ENCODE results near the gene DLK1. TPM values are rescaled to one million over a fixed set of nuclear protein-coding genes. Genes with fewer than 3 reads are reported as not detected.

The DLK1 gene
- total RNA-seq, 6 experiments from 2014 or later = 1.7 to 13.4 (median 3.8) TPM; not detected in 3

- TF ChIP-seq POLR2A (IDR thresholded peaks at IDR 0.05) = no peak
- TF ChIP-seq CTCF (IDR thresholded peaks at IDR 0.05) = no peak
- Histone ChIP-seq H3K4me3 (no peak overlapping the region), H3K36me3 (no peaks in the 10 kb centered on the region), H3K27ac (no peak overlapping the region), H3K9me3 (no peaks in the 10 kb centered on the region), H3K4me1 (no peaks in the 10 kb centered on the region), H3K27me3 (no peaks in the 10 kb centered on the region)
- 44% methylated on average over 1 of the region's 1 CpG for WGBS (ENCODE audit: insufficient coverage, low coverage, low lambda C conversion rate, missing lambda C conversion rate)
- DNase-seq (no peak), ATAC-seq (no peak)
- intact Hi-C loops (cut with DNase I) = no loop called here
These were observed 27.3 kb downstream of the DLK1 start for GRCh38 chr14:100754020-100754419.

DNA sequence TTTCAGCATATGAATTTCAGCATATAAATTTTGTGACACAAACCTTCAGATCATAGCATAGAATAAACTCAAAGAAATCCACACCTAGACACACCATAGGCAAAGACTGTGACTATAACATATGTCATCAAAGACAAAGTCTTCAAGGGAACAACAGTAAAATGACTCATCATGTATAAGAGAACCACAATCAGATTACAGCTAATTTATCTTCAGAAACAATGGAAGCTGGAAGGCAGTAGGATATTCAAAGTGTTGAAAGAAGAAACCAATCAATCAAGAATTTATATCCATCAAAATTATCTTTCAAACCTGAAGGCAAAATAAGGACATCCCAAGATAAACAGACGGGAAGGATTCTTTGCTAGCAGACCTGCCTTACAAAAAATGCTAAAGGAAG is 29.0 kb downstream of the DLK1 start:
- TF ChIP-seq CTCF (IDR thresholded peaks at IDR 0.05) (no peak), POLR2A (IDR thresholded peaks at IDR 0.05) (no peak)
- ATAC-seq = no peak

GRCh38 chr14:100761481-100761880 is 34.8 kb downstream of the DLK1 start:
- no peaks in the 10 kb centered on the region for H3K4me1 ChIP-seq
- no peaks in the 10 kb centered on the region for H3K27me3 ChIP-seq
- H3K4me3 ChIP-seq = no peak overlapping the region
- DNase-seq (no peak), ATAC-seq (peak in 1 of 4 donors; percentile 15)
- H3K36me3 ChIP-seq = no peaks in the 10 kb centered on the region
- 65% methylated on average over 3 of the region's 3 CpGs for WGBS (ENCODE audit: insufficient coverage, low coverage, low lambda C conversion rate, missing lambda C conversion rate)
- H3K9me3 ChIP-seq = no peaks in the 10 kb centered on the region
- H3K27ac ChIP-seq = no peak overlapping the region
- intact Hi-C loops (cut with DNase I) = no loop called here
- TF ChIP-seq CTCF (IDR thresholded peaks at IDR 0.05) (no peak), POLR2A (IDR thresholded peaks at IDR 0.05) (no peak)

More for the DNA sequence above, 29.0 kb downstream of the DLK1 start:
- H3K36me3 ChIP-seq = no peaks in the 10 kb centered on the region
- no peaks in the 10 kb centered on the region for H3K4me1 ChIP-seq
- H3K27me3 ChIP-seq = no peaks in the 10 kb centered on the region
- intact Hi-C loops (cut with DNase I) = no loop called here
- WGBS (ENCODE audit: insufficient coverage, low coverage, low lambda C conversion rate, missing lambda C conversion rate) = 69% methylated on average over 1 of the region's 1 CpG
- no peak overlapping the region for H3K27ac ChIP-seq
- DNase-seq = no peak
- no peaks in the 10 kb centered on the region for H3K9me3 ChIP-seq
- no peak overlapping the region for H3K4me3 ChIP-seq

DNA sequence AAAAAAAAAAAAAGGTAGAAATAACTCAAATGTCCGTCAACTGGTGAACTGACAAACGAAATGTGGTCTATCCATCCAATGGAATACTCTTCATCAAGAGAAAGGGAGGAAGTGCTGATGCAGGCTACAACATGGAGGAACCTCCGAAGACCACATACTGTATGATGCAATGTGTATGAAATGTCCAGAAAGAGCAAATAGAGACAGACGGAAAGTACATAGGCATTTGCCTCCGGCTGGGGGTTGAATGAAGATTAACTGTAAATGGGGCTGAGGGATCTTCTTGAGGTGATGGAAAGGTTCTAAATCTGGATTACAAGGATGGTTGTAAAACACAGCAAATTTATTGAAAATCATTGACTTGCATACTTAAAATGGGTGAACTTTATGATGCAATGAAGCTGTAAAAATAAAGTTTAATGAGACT is 35.4 kb downstream of the DLK1 start:
- TF ChIP-seq CTCF (IDR thresholded peaks at IDR 0.05) = no peak
- TF ChIP-seq POLR2A (IDR thresholded peaks at IDR 0.05) = no peak
- 44% methylated on average over 5 of the region's 5 CpGs for WGBS (ENCODE audit: insufficient coverage, low coverage, low lambda C conversion rate, missing lambda C conversion rate)
- intact Hi-C loops (cut with DNase I) = no loop called here
- Histone ChIP-seq H3K9me3 (no peaks in the 10 kb centered on the region), H3K36me3 (no peaks in the 10 kb centered on the region), H3K27me3 (no peaks in the 10 kb centered on the region), H3K4me3 (no peak overlapping the region), H3K27ac (no peak overlapping the region), H3K4me1 (no peaks in the 10 kb centered on the region)
- ATAC-seq = no peak
- DNase-seq = no peak

GRCh38 chr14:100762901-100763300 is 36.2 kb downstream of the DLK1 start:
- Histone ChIP-seq H3K36me3 (no peaks in the 10 kb centered on the region), H3K27ac (no peak overlapping the region), H3K27me3 (no peaks in the 10 kb centered on the region), H3K4me1 (no peaks in the 10 kb centered on the region), H3K4me3 (no peak overlapping the region), H3K9me3 (no peaks in the 10 kb centered on the region)
- TF ChIP-seq POLR2A (IDR thresholded peaks at IDR 0.05) (no peak), CTCF (IDR thresholded peaks at IDR 0.05) (no peak)
- 78% methylated on average over 6 of the region's 8 CpGs for WGBS (ENCODE audit: insufficient coverage, low coverage, low lambda C conversion rate, missing lambda C conversion rate)
- DNase-seq = no peak
- no peak for ATAC-seq
- intact Hi-C loops (cut with DNase I) = no loop called here
